Smooth muscle cell of the brain vasculature (primary cell): Measurements from ENCODE around the gene RIOK1.
"Not testable (repeated sequence)": the region's sequence is repeated elsewhere in the genome, so short reads cannot be mapped to it uniquely, and the experiment has no call there.

Experiments
- DNase-seq: peaks from one replicate; pipeline ENCODE4 v3.0.0-alpha.2; 2012; ENCODE audit warnings: low read depth, low spot score

RIOK1 gene

DNA sequence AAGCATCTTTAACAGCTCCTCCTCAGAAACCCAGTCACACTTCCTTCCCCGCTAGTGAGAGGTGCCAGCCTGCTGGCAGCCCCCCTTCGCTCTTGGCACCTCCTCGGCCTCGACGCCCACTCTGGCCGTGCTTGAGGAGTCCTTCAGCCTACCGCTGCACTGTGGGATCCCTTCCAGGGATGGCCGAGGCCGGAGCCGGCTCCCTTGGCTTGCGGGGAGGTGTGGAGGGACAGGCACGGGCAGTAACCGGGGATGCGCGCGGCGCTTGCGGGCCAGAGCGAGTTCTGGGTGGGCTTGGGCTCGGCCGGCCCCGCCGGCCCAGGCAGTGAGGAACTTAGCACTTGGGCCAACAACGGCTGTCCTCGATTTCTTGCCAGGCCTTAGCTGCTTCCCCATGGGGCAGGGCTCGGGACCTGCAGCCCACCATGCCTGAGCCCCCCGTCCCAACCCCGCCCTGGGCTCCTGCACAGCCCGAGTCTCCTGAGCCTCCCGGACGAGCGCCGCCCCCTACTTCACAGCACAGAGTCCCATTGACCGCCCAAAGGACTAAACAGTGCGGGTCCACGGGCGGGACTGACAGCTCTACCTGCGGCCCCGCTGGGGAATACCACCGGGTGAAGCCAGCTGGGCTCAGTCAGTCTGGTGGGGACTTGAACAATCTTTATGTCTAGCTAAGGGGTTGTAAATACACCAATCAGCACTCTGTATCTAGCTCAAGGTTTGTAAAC is 51.6 kb downstream of the RIOK1 start:
- DNase-seq, result no peak

DNA sequence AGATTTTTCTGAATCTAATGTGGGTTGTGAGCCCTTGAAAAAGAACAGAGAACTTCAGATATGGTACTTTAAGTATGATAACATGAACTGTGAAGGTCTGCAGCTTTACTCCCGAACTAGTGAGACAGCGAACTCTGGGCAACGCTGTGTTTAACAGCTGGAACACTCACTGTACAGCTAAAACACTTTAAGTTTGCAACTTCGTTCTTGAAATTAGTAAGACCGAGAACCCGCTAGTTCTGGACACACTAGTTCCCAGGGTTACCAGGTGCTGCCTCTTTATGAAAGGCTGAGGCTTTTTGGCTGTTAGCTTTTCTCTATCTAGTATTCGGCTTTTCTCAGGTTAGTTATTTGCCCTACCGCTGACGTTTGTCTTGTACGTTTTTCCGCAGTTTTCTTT is 52.9 kb downstream of the RIOK1 start:
- no peak for DNase-seq

DNA sequence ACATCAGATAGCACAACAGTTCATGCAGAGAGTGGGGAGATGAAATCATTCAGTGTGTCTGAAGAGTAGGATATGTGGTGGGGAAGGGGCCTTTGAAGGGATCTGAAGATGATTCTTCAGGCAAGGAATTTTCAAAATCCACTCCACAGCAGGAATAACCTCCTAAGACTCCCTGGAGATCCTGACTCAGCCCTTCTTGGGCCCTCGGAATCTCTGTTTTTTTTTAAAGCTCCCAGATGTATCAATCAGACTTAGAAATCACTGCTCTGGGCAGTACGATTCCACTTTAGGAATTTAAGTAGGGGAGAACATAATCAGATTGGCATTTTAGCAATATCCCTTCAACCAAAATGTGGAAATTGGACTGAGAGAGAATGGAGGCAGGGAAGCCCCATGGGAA is 55.5 kb downstream of the RIOK1 start:
- no peak for DNase-seq

DNA sequence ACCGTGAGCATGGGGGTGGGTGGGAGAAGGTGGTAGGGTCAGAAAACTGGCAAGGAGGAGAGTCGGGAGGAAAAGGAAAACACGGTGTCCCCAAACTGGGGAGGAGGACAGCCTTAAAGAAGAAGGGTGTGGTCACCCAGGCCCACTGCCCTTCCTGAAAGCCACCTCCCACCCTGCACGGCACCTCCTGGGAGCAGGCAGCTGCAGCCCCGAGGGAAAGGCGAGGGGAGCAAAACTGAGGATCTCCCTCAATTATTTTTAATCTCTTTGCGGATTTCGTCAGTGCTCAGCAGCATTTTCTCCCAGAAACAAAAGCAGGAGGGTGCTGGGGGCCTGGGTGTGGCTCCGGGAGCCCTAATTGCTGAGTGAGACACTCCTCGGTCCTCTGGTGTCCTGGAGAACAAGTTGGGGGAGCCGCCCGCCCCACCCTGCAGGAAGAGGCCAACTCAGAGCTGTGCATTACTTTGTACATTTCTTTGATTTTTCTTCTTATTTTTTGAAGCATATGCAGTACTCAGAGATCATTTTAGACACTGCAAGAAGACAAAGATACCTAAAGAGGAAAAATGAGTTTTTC is 56.4 kb downstream of the RIOK1 start:
- DNase-seq, result no peak

DNA sequence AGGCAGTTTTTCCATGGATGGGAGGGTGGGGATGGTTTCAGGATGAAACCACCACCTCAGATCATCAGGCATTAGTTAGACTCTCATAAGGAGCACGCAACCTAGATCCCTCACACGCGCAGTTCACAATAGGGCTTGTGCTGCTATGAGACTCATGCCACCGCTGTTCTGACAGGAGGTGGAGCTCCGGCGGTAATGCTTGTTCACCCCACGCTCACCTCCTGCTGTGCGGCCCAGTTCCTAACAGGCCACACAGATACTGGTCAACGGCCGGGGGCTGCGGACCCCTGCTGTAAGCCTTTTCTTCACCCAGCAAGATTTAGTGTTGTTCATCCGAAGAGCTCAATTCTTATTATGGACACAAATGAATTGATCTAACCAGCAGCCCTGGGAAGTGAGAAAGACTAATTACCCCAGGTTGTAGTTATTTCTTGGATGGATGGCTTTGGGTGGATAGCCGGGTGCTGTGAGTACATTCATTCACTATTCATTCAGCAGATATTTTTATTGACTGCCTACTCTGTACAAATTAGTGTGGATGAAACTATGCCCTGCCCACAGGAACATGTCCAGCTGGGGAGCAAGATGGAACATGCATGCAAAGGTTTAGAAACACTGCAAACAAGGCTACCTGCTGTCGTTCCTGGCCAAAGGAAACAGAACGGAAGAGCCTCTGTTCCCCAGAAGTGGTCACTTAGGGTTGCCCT is 57.2 kb downstream of the RIOK1 start:
- no peak for DNase-seq

DNA sequence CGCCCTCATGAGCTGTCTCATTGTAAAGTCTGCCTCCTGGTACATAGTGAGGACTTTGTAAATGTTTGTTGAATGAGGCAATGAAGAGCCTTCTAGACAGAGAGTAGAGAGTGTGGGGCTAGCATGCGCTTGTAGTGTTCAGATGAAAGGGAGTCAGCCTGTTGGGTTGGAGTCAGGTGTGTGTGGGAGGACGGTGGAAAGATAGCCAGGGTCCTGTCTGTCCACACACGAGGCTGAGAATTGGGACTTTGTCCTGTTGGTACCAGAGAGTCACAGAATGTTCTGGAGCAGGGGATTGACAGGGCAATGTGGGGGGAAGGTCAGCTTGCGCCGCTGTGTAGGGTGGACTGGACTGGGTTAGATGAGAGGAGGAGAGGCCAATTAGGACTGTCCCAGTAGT is 58.6 kb downstream of the RIOK1 start:
- no peak for DNase-seq

DNA sequence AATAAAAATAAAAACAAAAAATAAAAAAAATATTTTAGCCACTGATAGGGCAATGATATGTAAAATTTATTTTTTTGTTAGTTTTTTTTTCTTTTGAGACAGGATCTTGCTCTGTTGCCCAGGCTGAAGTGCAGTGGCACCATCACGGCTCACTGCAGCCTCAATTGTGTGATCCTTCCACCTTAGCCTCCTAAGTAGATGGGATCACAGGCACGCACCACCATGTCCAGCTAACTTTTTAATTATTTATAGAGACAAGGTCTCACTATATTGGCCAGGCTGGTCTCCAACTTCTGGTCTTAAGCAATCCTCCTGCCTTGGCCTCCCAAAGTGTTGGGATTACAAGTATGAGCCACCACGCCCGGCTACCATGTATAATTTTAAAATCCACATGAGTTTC is 59.4 kb downstream of the RIOK1 start:
- DNase-seq, result no peak

DNA sequence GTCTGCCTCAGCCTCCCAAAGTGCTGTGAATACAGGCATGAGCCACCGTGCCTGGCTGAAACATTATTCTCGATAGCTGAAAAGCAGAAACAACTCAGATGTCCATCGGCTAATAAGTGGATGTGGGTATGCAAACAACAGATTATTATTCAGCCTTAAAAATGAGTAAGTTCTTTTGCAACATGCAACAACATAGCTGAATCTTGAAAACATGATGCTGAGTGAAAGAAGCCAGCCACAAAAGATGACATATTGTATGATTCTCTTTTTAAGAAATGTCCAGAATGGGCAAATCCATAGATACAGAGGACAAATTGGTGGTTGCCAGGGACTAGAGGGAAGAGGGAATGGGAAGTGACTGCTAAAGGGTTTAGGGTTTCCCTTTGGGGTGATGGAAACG is 61.7 kb downstream of the RIOK1 start:
- no peak for DNase-seq

DNA sequence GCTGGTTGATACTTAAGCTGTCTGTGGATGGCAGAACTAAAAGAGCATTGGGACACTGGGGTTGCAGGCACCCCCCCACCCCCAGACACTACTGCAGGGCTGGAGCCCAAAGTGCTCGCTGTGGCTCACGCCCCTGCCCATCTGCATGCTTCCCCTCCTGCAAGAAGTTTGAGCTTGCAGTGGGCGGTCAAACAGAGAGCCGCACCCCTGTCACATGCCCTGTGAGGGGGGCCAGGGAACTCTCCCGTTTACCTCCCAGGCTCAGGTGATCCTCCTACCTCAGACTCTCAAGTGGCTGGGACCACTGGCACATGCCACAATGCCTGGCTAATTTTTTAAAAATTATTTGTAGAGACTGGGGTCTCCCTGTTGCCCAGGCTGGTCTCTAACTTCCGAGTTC is 63.3 kb downstream of the RIOK1 start:
- DNase-seq, result no peak

DNA sequence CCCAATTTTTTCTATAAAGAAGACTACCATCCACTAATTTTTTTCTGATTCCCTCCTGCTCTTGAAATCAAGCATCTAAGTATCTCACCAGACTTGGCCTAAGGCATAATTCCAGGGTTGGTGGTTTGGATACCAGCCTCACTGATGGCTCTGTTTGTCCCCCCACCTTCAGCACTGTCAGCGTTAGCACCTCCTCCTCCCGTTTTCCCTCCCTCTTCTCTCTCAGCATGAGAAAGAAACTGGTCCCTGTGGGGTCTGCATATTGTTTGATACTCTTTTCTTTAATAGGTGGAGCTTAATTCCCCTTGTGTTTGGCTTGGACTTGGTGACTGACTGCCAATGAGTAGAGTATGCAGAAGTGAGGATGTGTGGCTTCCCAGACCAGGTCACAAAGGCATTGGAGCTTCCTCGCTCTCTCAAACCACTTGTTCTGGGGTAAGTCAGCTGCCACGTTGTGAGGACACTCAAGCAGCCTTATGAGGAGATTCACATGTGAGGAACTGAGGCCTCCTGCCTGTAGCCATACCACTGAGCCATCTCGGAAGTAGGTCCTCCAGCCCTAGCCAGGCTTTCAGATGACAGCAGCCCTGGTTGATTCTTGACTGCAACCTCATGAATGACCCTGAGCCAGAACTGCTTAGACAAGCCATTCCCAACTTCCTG is 65.2 kb downstream of the RIOK1 start:
- DNase-seq, result no peak

DNA sequence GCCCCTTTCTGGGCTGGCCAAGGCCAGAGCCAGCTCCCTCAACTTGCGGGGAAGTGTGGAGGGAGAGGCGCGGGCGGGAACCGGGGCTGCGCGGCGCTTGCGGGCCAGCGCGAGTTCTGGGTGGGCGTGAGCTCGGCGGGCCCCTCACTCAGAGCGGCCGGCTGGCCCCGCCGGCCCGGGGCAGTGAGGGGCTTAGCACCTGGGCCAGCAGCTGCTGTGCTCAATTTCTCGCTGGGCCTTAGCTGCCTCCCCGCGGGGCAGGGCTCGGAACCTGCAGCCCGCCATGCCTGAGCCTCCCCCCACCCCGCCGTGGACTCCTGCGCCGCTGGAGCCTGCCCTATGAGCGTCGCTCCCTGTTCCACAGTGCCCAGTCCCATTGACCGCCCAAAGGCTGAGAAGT is 66.7 kb downstream of the RIOK1 start:
- DNase-seq, result not testable (repeated sequence)

DNA sequence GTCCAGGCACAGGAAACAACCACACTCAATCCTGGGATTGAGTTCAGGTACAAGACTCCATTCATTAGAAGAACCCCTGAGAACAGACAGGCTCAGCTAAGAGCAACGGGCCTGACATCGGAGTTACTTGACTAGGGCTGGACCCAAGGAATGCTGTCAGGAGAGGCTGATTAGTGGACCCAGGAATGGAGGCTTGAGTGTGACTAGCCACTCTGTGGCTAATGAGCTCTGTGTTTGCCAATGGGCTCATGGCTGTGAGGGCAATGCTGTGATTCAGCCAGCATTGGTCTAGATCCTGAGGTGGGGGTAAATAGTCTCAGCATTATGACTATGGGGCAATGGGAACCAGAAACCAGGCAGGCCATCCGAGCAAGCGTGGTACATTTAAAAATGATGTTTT is 71.8 kb downstream of the RIOK1 start:
- no peak for DNase-seq

DNA sequence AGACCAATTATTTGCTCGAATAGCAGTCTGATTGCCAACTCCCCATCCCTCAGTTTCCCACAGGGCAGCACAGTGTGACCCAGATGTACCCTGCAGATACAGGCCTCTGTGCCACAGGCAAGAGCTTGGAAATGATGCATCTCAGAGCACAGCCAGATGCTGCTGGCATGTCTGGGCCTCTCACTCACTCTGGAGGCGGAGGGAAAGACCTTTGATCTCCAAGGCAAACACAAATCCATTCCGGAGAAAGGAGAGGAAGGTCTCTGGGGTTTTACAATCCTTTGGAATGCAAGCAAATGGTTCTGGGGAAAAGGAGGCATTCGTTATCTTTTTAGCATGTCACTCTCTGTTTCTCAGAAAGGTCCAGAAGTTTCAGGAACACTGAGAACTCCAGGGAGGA is 74.2 kb downstream of the RIOK1 start:
- no peak for DNase-seq

DNA sequence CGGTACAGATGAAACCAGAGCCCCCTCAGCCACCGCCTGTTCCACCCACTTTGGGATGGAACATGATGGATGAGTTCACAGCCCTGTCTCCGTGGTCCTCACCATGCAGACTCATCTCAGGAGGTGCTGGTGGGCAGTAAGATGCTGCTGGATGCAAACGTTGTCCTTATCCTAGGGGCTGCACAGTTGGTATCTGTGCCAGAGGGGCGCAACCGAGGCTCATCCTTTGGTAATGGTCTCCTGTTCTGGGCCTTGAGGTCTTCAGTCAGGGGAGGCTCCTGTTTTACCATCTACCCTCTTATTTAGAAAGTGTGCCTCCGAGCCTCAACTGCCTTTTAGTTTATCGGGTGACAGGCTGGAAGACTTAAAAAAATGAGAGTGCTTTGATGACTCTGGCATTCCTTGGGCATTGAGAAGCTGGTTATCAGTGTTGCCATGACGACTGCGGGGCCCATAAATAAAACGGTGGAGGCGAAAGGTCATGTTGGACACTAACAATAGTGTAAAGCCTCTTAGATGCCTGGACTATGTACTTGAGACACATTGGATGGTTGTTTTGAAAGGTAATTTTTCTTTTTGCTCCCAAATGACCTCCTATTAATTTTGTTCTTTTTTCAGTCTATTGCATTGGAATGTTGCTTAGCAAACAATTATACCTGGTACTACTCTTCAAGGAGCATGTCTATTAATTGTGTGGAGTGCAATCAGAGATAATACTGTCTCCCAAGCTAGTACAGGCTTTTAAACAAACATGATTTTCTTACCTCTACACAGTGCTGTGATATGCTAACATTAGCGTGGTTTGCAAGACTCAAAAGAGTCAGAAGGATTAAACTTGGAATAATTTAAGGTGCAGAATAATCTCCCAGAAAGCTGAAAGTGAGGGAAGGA is 77.6 kb downstream of the RIOK1 start:
- DNase-seq, result no peak
